ENCODE results near the gene NXN.

GRCh38 chr17:998111-998510 lies 18.5 kb upstream of the NXN start:
- TF ChIP-seq EZH2phosphoT487 (IDR thresholded peaks at IDR 0.05; ENCODE audit: insufficient read depth, low read depth) = no peak
- no peak for TF ChIP-seq EZH2 (IDR thresholded peaks at IDR 0.05; ENCODE audit: insufficient read depth, poor library complexity, severe bottlenecking)

Measured in GM23248 (cell line).